Testis (tissue), 2 donors: ENCODE data around the gene KRTAP2-3.

Source experiments
- CTCF ChIP-seq, 3 experiments: fragments of 450-650 bp in 2 of 3; fragments of 200-600 bp in 1 of 3; sonication (generic) in 1 of 3; IDR thresholded peaks; one replicate each; pipeline ENCODE4 v1.5.1; 2016 to 2019; ENCODE audit warnings: antibody characterized with exemption in 3 of 3, mild to moderate bottlenecking in 2 of 3, moderate library complexity in 1 of 3
- POLR2A ChIP-seq: fragments of 450-650 bp; IDR thresholded peaks from one replicate; pipeline ENCODE4 v1.6.1; 2017; ENCODE audit warnings: antibody characterized with exemption, mild to moderate bottlenecking, moderate library complexity

- TF ChIP-seq CTCF (IDR thresholded peaks at IDR 0.05), result no peak
- TF ChIP-seq POLR2A, result no peak
Observed at GRCh38 chr17:41101586-41102259, 41.8 kb upstream of the KRTAP2-3 start, which contains the start of gene KRTAP4-16.
